Measurements from ENCODE around the gene ZNF451. TPM values are rescaled to one million over a fixed set of nuclear protein-coding genes. Genes with fewer than 3 reads are reported as not detected.
A peak's percentile ranks its signal among the peaks of the same experiment; 100 is the strongest.

The ZNF451 gene
- total RNA-seq, 1 donor from 2014 or later: 69.3 TPM

DNA sequence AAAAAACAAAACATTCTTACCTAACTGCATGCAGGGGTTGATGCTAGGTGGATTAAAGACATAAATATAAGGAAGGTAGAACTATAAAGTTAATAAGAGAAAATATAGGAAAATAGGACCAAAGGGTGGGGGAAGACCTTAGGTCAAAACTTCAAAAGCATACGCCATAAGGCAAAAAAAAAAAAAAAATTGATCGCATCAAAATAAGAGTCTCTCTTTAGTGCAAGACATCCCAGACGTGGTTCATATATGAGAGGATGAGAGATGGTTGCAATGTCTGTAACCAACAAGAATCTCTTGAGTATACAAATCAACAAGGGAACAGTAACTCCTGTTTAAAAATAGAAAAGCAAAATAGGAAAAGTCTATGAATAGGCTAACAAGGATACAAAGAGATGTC lies 90.6 kb downstream of the ZNF451 start:
- Histone ChIP-seq H3K4me3 (ENCODE audit: insufficient read depth, low read depth, low read length) (no peak overlapping the region), H2AFZ (ENCODE audit: low read depth, low read length) (no peak overlapping the region), H3K9ac (ENCODE audit: low read length) (no peak overlapping the region), H4K20me1 (ENCODE audit: insufficient read depth, low read length) (peaks cover 32% of the 10 kb centered on the region), H3K27ac (ENCODE audit: low read depth, low read length) (no peak overlapping the region), H3K4me1 (ENCODE audit: insufficient read depth, low read length) (no peaks in the 10 kb centered on the region), H3K36me3 (ENCODE audit: insufficient read depth, low read length) (peaks cover 34% of the 10 kb centered on the region), H3K27me3 (ENCODE audit: insufficient read depth, low read length) (no peaks in the 10 kb centered on the region), H3K9me3 (ENCODE audit: insufficient read depth, low read depth, low read length) (no peaks in the 10 kb centered on the region), H3K79me2 (ENCODE audit: insufficient read depth, low read length) (peaks cover 66% of the 10 kb centered on the region), H3K4me2 (ENCODE audit: low read length) (no peak overlapping the region)
- no peak overlapping the region for H3K4me3 Mint-ChIP-seq (ENCODE audit: unreplicated experiment)
- FAIRE-seq (no peak), DNase-seq (ENCODE audit: low read depth) (no peak)
- TF ChIP-seq, protein P1, sequence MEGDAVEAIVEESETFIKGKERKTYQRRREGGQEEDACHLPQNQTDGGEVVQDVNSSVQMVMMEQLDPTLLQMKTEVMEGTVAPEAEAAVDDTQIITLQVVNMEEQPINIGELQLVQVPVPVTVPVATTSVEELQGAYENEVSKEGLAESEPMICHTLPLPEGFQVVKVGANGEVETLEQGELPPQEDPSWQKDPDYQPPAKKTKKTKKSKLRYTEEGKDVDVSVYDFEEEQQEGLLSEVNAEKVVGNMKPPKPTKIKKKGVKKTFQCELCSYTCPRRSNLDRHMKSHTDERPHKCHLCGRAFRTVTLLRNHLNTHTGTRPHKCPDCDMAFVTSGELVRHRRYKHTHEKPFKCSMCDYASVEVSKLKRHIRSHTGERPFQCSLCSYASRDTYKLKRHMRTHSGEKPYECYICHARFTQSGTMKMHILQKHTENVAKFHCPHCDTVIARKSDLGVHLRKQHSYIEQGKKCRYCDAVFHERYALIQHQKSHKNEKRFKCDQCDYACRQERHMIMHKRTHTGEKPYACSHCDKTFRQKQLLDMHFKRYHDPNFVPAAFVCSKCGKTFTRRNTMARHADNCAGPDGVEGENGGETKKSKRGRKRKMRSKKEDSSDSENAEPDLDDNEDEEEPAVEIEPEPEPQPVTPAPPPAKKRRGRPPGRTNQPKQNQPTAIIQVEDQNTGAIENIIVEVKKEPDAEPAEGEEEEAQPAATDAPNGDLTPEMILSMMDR (IDR thresholded peaks at IDR 0.05; ENCODE audit: insufficient read depth, low read depth, low read length): no peak
- no peak for TF ChIP-seq EZH2 (IDR thresholded peaks at IDR 0.05; ENCODE audit: insufficient read depth, low read length)
- no peaks in the 10 kb centered on the region for H3K27me3 Mint-ChIP-seq (ENCODE audit: low read depth, unreplicated experiment)
- H3K27ac Mint-ChIP-seq (ENCODE audit: unreplicated experiment): no peak overlapping the region
- no peaks in the 10 kb centered on the region for H3K9me3 Mint-ChIP-seq (ENCODE audit: unreplicated experiment)
- peaks cover 8% of the 10 kb centered on the region for H3K36me3 Mint-ChIP-seq (ENCODE audit: low read depth, unreplicated experiment)
- peaks cover 21% of the 10 kb centered on the region for H3K4me1 Mint-ChIP-seq (ENCODE audit: low read depth, unreplicated experiment)

- no peak overlapping the region for H3K4me3 ChIP-seq (ENCODE audit: insufficient read depth, low read depth, low read length)
- no peak overlapping the region for H3K9ac ChIP-seq (ENCODE audit: low read length)
- H2AFZ ChIP-seq (ENCODE audit: low read depth, low read length): no peak overlapping the region
- H3K79me2 ChIP-seq (ENCODE audit: insufficient read depth, low read length): peaks cover 52% of the 10 kb centered on the region
- H4K20me1 ChIP-seq (ENCODE audit: insufficient read depth, low read length): peaks cover 21% of the 10 kb centered on the region
- H3K4me2 ChIP-seq (ENCODE audit: low read length): no peak overlapping the region
- Mint-ChIP-seq H3K27me3 (ENCODE audit: low read depth, unreplicated experiment) (no peaks in the 10 kb centered on the region), H3K36me3 (ENCODE audit: low read depth, unreplicated experiment) (peaks cover 7% of the 10 kb centered on the region), H3K27ac (ENCODE audit: unreplicated experiment) (peak overlapping the region; percentile 59), H3K4me3 (ENCODE audit: unreplicated experiment) (no peak overlapping the region), H3K4me1 (ENCODE audit: low read depth, unreplicated experiment) (peaks cover 18% of the 10 kb centered on the region), H3K9me3 (ENCODE audit: unreplicated experiment) (no peaks in the 10 kb centered on the region)
- H3K27ac ChIP-seq (ENCODE audit: low read depth, low read length): no peak overlapping the region
- no peaks in the 10 kb centered on the region for H3K27me3 ChIP-seq (ENCODE audit: insufficient read depth, low read length)
- no peak for TF ChIP-seq EZH2 (IDR thresholded peaks at IDR 0.05; ENCODE audit: insufficient read depth, low read length)
- TF ChIP-seq, protein P1 (IDR thresholded peaks at IDR 0.05; ENCODE audit: insufficient read depth, low read depth, low read length): no peak
- no peak for FAIRE-seq
- H3K36me3 ChIP-seq (ENCODE audit: insufficient read depth, low read length): peaks cover 36% of the 10 kb centered on the region
- H3K9me3 ChIP-seq (ENCODE audit: insufficient read depth, low read depth, low read length): no peaks in the 10 kb centered on the region
- DNase-seq (ENCODE audit: low read depth): no peak
- H3K4me1 ChIP-seq (ENCODE audit: insufficient read depth, low read length): no peaks in the 10 kb centered on the region
These were observed 92.0 kb downstream of the ZNF451 start for GRCh38 chr6:57182017-57182432.

DNA sequence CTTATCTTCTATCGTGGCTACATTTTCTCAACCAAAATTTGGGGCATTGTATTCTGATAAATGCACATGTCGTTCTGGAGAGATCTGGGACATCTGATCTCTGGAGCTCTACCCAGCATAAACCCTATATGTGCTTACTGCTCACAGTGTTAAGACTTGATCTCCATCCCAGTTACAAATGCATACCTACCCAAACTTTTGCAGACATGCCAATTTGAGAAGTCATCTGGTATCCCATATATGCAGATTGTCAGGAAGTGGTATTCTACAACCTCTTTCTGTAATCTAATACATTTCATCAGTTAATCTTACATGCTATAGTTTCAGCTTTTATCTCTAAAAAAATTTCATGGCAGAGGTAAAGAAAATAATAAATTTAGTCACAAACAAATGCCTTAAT lies 93.3 kb downstream of the ZNF451 start:
- no peaks in the 10 kb centered on the region for H3K9me3 ChIP-seq (ENCODE audit: insufficient read depth, low read depth, low read length)
- Mint-ChIP-seq H3K36me3 (ENCODE audit: low read depth, unreplicated experiment) (peaks cover 7% of the 10 kb centered on the region), H3K9me3 (ENCODE audit: unreplicated experiment) (no peaks in the 10 kb centered on the region), H3K4me3 (ENCODE audit: unreplicated experiment) (no peak overlapping the region), H3K27me3 (ENCODE audit: low read depth, unreplicated experiment) (no peaks in the 10 kb centered on the region), H3K27ac (ENCODE audit: unreplicated experiment) (no peak overlapping the region), H3K4me1 (ENCODE audit: low read depth, unreplicated experiment) (peaks cover 14% of the 10 kb centered on the region)
- H3K27ac ChIP-seq (ENCODE audit: low read depth, low read length): no peak overlapping the region
- H2AFZ ChIP-seq (ENCODE audit: low read depth, low read length): no peak overlapping the region
- H3K79me2 ChIP-seq (ENCODE audit: insufficient read depth, low read length): peaks cover 39% of the 10 kb centered on the region
- no peak overlapping the region for H3K9ac ChIP-seq (ENCODE audit: low read length)
- peaks cover 14% of the 10 kb centered on the region for H4K20me1 ChIP-seq (ENCODE audit: insufficient read depth, low read length)
- no peak for DNase-seq (ENCODE audit: low read depth)
- no peak for FAIRE-seq
- H3K27me3 ChIP-seq (ENCODE audit: insufficient read depth, low read length): no peaks in the 10 kb centered on the region
- TF ChIP-seq, protein P1 (IDR thresholded peaks at IDR 0.05; ENCODE audit: insufficient read depth, low read depth, low read length): no peak
- H3K4me3 ChIP-seq (ENCODE audit: insufficient read depth, low read depth, low read length): no peak overlapping the region
- peaks cover 38% of the 10 kb centered on the region for H3K36me3 ChIP-seq (ENCODE audit: insufficient read depth, low read length)
- no peaks in the 10 kb centered on the region for H3K4me1 ChIP-seq (ENCODE audit: insufficient read depth, low read length)
- no peak overlapping the region for H3K4me2 ChIP-seq (ENCODE audit: low read length)

Measured in astrocyte (in vitro differentiated cells and primary cell).